A673 (cell line): ENCODE measurements around the gene DLK1. TPM values are rescaled to one million over a fixed set of nuclear protein-coding genes. Genes with fewer than 3 reads are reported as not detected.

Source experiments
- BruUV-seq: library from RNA; stranded (reverse); fragments of 400-500 nt; replicated peaks from 2 replicates; lab custom pipeline; 2021; lab: Mats Ljungman, UMichigan
- CTCF ChIA-PET: fragments of 300-600 bp; sonication (Branson Sonifier 250); formaldehyde crosslinking; loops from one replicate; lab custom pipeline; 2022; ENCODE audit warnings: antibody characterized with exemption; lab: Charles Lee
- POLR2A ChIA-PET: fragments of 300-600 bp; sonication (Branson Sonifier 250); formaldehyde crosslinking; loops from one replicate; lab custom pipeline; 2022; ENCODE audit warnings: antibody characterized with exemption; ENCODE audit not compliant: low non-redundant PET; lab: Charles Lee
- DNase-seq: peaks from one replicate; pipeline ENCODE4 v3.0.0-alpha.2; 2015; ENCODE audit warnings: low spot score
- H3K27ac ChIP-seq: fragments of 200-600 bp; sonication (generic); 2 replicates; pipeline ENCODE4 v1.5.1; 2016; ENCODE audit warnings: mixed run types, low read depth, mild to moderate bottlenecking, mixed read lengths, antibody characterized with exemption, low read length; ENCODE audit not compliant: poor library complexity, severe bottlenecking
- H3K27me3 ChIP-seq: fragments of 200-600 bp; sonication (generic); replicated peaks from 2 replicates; pipeline ENCODE4 v1.6.1; 2017; ENCODE audit warnings: mixed run types, low read depth, mild to moderate bottlenecking, mixed read lengths, antibody characterized with exemption, low read length; ENCODE audit not compliant: insufficient read depth, poor library complexity
- H3K36me3 ChIP-seq: fragments of 200-600 bp; sonication (generic); 2 replicates; pipeline ENCODE4 v1.6.1; 2016; ENCODE audit warnings: mixed run types, mild to moderate bottlenecking, mixed read lengths, antibody characterized with exemption, low read length; ENCODE audit not compliant: insufficient read depth, poor library complexity, severe bottlenecking
- H3K4me1 ChIP-seq: fragments of 200-600 bp; sonication (generic); 2 replicates; pipeline ENCODE4 v1.6.1; 2017; ENCODE audit warnings: mixed run types, mild to moderate bottlenecking, mixed read lengths, antibody characterized with exemption, low read length; ENCODE audit not compliant: insufficient read depth, poor library complexity, severe bottlenecking
- H3K4me3 ChIP-seq: fragments of 200-600 bp; sonication (generic); 2 replicates; pipeline ENCODE4 v1.5.1; 2016; ENCODE audit warnings: low read depth, mixed run types, mild to moderate bottlenecking, mixed read lengths, low read length; ENCODE audit not compliant: poor library complexity, severe bottlenecking
- H3K9me3 ChIP-seq: fragments of 200-600 bp; sonication (generic); 2 replicates; pipeline ENCODE4 v1.6.1; 2016; ENCODE audit warnings: mixed run types, low read depth, mild to moderate bottlenecking, mixed read lengths, antibody characterized with exemption, low read length; ENCODE audit not compliant: poor library complexity, severe bottlenecking
- EZH2 ChIP-seq: fragments of 200-600 bp; sonication (generic); IDR thresholded peaks from 2 replicates; pipeline ENCODE4 v1.6.1; 2017; ENCODE audit warnings: borderline replicate concordance, low read depth, mild to moderate bottlenecking, mixed read lengths, antibody characterized with exemption, low read length; ENCODE audit not compliant: poor library complexity, severe bottlenecking
- intact Hi-C: fragments of 100-400 bp; cut with micrococcal nuclease; formaldehyde crosslinking; loops from one replicate; pipeline ENCODE4 v1.10.0; 2022; ENCODE audit not compliant: unreplicated experiment
- total RNA-seq: library from RNA; stranded (reverse); gene quantifications from 2 replicates; pipeline ENCODE4 v1.2.3, GENCODE V29; 2021
- TF ChIP-seq, protein P1 (sequence below): fragments of 300-800, 200-600 bp; sonication (generic); conservative IDR thresholded peaks from 2 replicates; pipeline ENCODE4 v1.5.1; 2017; ENCODE audit warnings: low read depth, mild to moderate bottlenecking, antibody characterized with exemption, low read length, moderate library complexity, mixed read lengths

Gene DLK1
- total RNA-seq, 1 experiment from 2014 or later: not detected

DNA sequence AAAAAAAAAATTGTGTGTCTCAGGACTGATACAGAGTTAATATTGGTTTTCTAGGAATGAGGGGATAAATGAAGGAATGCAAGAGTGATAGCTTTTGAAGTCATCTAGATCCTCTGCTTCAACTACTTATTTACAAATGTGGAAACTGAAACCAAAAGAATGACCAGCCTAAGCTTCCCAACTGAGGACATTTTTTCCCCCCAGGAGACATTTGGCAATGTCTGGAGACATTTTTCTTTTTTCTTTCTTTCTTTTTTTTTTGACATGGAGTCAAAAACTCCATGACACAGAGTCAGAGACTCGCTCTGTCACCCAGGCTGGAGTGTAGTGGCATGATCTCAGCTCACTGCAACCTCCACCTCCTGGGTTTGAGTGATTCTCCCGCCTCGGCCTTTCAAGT lies 15.3 kb downstream of the DLK1 start:
- no peaks in the 10 kb centered on the region for H3K27me3 ChIP-seq
- BruUV-seq: no TSS peak
- CTCF ChIA-PET: no interaction called here
- no peak for DNase-seq
- H3K27ac ChIP-seq: no peak overlapping the region
- no peak for TF ChIP-seq EZH2
- TF ChIP-seq, protein P1, sequence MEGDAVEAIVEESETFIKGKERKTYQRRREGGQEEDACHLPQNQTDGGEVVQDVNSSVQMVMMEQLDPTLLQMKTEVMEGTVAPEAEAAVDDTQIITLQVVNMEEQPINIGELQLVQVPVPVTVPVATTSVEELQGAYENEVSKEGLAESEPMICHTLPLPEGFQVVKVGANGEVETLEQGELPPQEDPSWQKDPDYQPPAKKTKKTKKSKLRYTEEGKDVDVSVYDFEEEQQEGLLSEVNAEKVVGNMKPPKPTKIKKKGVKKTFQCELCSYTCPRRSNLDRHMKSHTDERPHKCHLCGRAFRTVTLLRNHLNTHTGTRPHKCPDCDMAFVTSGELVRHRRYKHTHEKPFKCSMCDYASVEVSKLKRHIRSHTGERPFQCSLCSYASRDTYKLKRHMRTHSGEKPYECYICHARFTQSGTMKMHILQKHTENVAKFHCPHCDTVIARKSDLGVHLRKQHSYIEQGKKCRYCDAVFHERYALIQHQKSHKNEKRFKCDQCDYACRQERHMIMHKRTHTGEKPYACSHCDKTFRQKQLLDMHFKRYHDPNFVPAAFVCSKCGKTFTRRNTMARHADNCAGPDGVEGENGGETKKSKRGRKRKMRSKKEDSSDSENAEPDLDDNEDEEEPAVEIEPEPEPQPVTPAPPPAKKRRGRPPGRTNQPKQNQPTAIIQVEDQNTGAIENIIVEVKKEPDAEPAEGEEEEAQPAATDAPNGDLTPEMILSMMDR: no peak
- intact Hi-C loops: no loop called here
- no peaks in the 10 kb centered on the region for H3K9me3 ChIP-seq
- H3K4me3 ChIP-seq: no peak overlapping the region
- POLR2A ChIA-PET: no interaction called here
- H3K4me1 ChIP-seq: no peaks in the 10 kb centered on the region
- no peaks in the 10 kb centered on the region for H3K36me3 ChIP-seq

DNA sequence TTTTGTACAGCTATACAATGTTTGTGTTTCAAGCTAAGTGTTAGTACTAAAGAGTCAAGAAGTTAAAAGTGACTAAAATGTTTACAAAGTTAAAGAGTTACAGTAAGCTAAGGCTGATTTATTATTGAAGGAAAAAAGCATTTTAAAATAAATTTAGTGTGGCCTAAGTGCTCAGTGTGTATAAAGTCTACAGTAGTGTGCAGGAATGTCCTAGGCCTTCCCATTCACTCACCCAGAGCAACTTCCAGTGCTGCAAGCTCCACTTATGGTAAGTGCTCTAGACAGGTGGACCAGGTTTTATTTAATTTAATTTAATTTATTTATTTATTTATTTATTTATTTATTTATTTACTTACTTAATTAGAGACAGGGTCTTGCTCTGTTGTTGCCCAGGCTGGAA lies 19.6 kb downstream of the DLK1 start:
- CTCF ChIA-PET: no interaction called here
- Histone ChIP-seq H3K4me3 (no peak overlapping the region), H3K36me3 (no peaks in the 10 kb centered on the region), H3K9me3 (no peaks in the 10 kb centered on the region), H3K27me3 (no peaks in the 10 kb centered on the region), H3K27ac (no peak overlapping the region), H3K4me1 (no peaks in the 10 kb centered on the region)
- DNase-seq: no peak
- intact Hi-C loops: no loop called here
- no peak for TF ChIP-seq EZH2
- TF ChIP-seq, protein P1: no peak
- BruUV-seq: no TSS peak
- POLR2A ChIA-PET: interaction anchor here (0.7 kb wide), 1 partner anchor 165 kb away, joined by 3 read pairs; no protein-coding TSS in a partner anchor

DNA sequence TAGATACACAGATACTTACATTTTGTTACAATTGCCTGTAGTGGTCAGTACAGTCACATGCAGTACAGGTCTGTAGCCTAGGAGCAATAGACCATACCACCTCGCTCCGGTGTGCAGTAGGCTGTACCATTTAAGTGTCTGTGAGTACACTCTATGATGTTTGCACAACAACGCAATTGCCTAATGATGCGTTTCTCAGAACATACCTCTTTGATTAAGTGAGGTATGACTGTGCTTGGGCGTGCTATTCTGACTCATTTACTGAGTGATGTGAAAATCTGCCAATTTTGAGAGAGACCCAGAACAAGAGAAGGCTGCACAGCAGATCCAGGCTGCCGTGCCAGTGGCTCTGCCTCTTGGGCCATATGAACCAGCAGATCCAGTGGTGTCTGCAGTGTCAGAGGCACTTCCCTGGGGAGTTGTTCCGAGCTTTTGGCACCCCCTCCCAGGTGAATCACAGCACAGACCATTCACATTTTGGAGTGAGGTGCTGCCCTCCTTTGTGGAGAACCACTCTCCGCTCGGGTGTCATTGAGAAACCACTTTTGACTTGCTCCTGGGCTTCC lies 20.4 kb downstream of the DLK1 start:
- intact Hi-C loops: no loop called here
- no peaks in the 10 kb centered on the region for H3K36me3 ChIP-seq
- POLR2A ChIA-PET: no interaction called here
- H3K4me1 ChIP-seq: no peaks in the 10 kb centered on the region
- H3K27ac ChIP-seq: no peak overlapping the region
- BruUV-seq: no TSS peak
- H3K4me3 ChIP-seq: no peak overlapping the region
- no peak for TF ChIP-seq EZH2
- TF ChIP-seq, protein P1: no peak
- no peaks in the 10 kb centered on the region for H3K27me3 ChIP-seq
- no peaks in the 10 kb centered on the region for H3K9me3 ChIP-seq
- CTCF ChIA-PET: no interaction called here
- DNase-seq: no peak
